Omental fat pad (tissue), 4 donors: Measurements from ENCODE around the gene AMY2B. TPM values are rescaled to one million over a fixed set of nuclear protein-coding genes. Genes with fewer than 3 reads are reported as not detected.
"Not testable (repeated sequence)": the region's sequence is repeated elsewhere in the genome, so short reads cannot be mapped to it uniquely, and the experiment has no call there.

Source experiments
- ATAC-seq: fragments of 150-250 bp; one replicate; pipeline ENCODE4 v1.9.1; 2016; ENCODE audit warnings: mild to moderate bottlenecking, moderate library complexity; ENCODE audit not compliant: low FRiP score
- DNase-seq: peaks from one replicate; pipeline ENCODE4 v3.0.0-alpha.2; 2019; ENCODE audit warnings: low spot score
- total RNA-seq, 4 donors: library from RNA; depleted of rRNA; stranded (reverse); fragments of >200 nt; gene quantifications; one replicate each; pipeline ENCODE4 v1.1.0, GENCODE V29; 2016
- TF ChIP-seq, protein P1 (sequence below), 3 donors: fragments of 450-650 bp; IDR thresholded peaks; one replicate each; pipeline ENCODE4 v1.5.1; 2016 to 2017; ENCODE audit warnings: antibody characterized with exemption in 3 of 3, mild to moderate bottlenecking in 3 of 3, moderate library complexity in 2 of 3

The AMY2B gene
- total RNA-seq, 4 donors from 2014 or later: 18.8 to 51.1 (median 26.7) TPM

DNA sequence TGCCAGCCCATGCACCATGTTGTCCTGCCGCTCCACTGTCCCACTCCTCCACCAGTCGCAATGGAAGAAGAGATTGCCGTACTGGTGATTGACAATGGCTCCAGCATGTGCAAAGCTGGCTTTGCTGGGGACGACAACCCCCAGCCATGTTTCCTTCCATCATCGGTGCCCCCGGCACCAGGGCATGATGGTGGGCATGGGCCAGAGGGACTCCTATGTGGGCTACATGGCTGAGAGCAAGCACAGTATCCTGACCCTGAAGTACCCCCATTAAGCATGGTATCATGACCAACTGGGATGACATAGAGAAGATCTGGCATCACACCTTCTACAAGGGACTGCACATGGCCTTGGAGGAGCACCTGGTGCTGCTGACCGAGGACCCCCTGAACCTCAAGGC, 1.9 kb upstream of the AMY2B start:
- DNase-seq (no peak), ATAC-seq (no peak)
- TF ChIP-seq, protein P1, sequence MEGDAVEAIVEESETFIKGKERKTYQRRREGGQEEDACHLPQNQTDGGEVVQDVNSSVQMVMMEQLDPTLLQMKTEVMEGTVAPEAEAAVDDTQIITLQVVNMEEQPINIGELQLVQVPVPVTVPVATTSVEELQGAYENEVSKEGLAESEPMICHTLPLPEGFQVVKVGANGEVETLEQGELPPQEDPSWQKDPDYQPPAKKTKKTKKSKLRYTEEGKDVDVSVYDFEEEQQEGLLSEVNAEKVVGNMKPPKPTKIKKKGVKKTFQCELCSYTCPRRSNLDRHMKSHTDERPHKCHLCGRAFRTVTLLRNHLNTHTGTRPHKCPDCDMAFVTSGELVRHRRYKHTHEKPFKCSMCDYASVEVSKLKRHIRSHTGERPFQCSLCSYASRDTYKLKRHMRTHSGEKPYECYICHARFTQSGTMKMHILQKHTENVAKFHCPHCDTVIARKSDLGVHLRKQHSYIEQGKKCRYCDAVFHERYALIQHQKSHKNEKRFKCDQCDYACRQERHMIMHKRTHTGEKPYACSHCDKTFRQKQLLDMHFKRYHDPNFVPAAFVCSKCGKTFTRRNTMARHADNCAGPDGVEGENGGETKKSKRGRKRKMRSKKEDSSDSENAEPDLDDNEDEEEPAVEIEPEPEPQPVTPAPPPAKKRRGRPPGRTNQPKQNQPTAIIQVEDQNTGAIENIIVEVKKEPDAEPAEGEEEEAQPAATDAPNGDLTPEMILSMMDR (IDR thresholded peaks at IDR 0.05): no peak

DNA sequence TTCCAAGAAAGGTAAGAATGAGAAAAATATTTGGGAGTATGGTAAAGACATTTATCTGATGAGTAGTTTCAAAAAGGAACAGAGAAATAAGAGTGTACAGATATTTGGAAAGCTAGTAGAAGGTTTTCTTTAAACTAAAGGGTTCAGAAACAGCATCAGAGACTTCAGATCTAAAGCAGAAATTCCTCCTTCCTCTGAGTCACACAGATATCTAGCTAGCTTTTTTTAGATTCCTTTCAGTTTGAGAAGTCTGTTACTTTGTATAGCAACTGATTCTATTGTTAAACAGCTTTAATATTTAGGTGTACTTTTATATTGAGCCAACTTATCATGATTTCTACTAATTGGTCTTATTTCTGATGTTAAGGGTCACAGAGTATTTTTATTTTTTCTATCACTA, 4.7 kb downstream of the AMY2B start:
- ATAC-seq (no peak), DNase-seq (no peak)
- TF ChIP-seq, protein P1 (IDR thresholded peaks at IDR 0.05): no peak

GRCh38 chr1:103576784-103577183, 5.4 kb downstream of the AMY2B start:
- DNase-seq, ATAC-seq: not testable (repeated sequence)

DNA sequence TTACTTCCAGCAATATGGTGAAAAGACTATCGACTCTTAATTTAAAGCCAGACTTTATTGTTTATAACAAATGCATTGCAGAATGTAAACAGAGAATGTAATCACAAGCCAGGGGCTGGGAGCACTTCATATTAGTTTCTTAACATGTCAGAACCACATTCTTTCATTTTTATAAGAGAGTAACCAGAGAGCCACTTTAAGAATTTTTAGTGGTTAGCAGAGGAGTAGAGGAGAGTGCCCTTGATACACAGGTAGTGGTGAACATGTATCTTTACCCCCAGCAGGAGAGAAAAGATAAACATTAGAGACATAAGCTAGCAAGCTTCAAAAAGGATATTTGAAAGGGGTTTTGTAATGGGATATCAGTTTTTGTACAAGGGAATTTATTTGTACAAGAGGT, 11.1 kb downstream of the AMY2B start:
- ATAC-seq: no peak
- TF ChIP-seq, protein P1 (IDR thresholded peaks at IDR 0.05): no peak
- no peak for DNase-seq

DNA sequence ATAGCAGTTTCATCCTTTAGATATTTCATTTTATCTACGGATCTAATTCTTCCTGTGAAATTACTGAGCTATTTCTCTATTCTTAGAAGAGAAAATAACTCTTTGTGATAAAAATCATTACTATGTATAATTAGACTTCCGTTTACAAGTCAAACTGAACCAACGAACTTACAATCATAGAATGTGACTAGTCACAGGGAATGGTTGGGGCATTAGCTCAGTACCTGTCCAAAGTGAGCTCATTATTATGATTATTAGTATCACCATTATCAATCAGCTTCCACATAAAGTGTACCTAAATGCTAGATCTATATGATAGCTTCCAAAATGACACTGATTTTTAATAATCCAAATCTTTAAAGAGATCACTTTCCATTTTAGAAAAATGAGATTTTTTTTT, 12.5 kb downstream of the AMY2B start:
- TF ChIP-seq, protein P1 (IDR thresholded peaks at IDR 0.05): no peak
- ATAC-seq: no peak

DNA sequence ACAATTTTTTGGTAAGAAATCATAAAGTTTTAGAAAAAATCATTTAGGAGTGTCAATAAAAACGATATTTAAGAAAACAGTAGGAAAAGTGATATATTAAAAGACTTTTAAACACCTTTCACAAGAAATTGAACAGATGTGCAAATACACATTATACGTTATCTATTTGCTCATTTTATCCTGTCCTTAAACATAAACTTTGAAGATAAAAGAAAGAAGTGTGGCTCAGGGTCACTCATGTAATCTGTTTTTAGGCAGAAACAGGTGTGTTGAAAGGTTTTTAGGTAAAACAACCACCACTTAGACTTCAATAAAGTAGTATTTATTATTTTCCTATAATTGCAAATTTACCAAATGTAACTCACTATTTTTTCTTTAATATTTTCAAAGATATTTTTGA, 13.1 kb downstream of the AMY2B start:
- ATAC-seq: no peak
- DNase-seq: no peak
- TF ChIP-seq, protein P1 (IDR thresholded peaks at IDR 0.05): no peak

More for the DNA sequence above, 12.5 kb downstream of the AMY2B start:
- no peak for DNase-seq

DNA sequence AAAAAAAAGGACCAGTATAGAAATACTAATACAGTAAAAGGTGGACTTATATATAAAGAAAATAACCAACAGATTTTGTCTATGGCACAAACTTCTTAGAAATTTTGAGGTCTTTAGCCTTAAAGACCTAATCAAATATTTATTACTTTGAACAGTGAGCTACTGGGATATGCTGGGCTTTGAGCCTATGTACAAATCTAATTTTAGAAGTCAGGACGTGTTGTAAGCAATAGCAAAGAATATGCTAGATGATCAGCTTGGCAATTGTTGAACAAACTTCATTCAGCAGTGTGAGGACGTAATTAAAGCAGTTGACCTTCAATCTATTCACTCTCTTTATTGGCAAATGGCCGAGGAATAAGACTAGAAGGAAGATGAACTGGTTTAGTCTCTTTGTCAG, 31.4 kb downstream of the AMY2B start:
- DNase-seq, ATAC-seq: not testable (repeated sequence)

GRCh38 chr1:103616362-103616761, 45.0 kb downstream of the AMY2B start:
- no peak for ATAC-seq
- TF ChIP-seq, protein P1 (IDR thresholded peaks at IDR 0.05): no peak
- DNase-seq: no peak

DNA sequence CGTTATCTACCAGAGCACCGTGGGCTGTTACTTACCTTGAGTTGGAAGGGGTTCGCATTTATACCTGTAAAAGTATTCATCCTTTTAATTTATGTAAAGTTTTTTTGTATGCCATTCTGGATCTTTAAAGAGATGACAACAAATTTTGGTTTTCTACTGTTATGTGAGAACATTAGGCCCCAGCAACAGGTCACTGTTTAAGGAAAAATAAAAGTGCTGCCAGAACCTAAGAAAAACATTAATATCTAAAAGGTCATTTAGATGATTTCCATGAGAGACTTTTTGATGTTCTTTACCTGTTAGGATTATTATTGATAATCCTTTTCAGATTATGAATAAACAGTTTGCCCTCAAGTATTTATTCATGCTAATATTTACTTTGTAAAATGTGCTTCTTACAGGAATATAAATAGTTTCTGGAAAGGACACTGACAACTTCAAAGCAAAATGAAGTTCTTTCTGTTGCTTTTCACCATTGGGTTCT, 45.6 kb downstream of the AMY2B start, which contains the start of gene AMY2A:
TSS of gene AMY2A (plus strand) at position 434 of the 484 bp plus-strand sequence. CDS start at position 448, 14 bp downstream.
- DNase-seq, ATAC-seq: not testable (repeated sequence)

GRCh38 chr1:103627436-103627835, 56.0 kb downstream of the AMY2B start:
- not testable (repeated sequence) for ATAC-seq, DNase-seq
